H1 (cell line): ENCODE measurements around the gene FAM236B.
"Not testable (repeated sequence)": the region's sequence is repeated elsewhere in the genome, so short reads cannot be mapped to it uniquely, and the experiment has no call there.

Source experiments
- CEBPB ChIP-seq: IDR thresholded peaks from 2 replicates; pipeline ENCODE4 v1.6.1; 2012; ENCODE audit warnings: low read depth, low read length
- GABPA ChIP-seq: IDR thresholded peaks from 2 replicates; pipeline ENCODE4 v1.6.1; 2011; ENCODE audit warnings: mild to moderate bottlenecking, low read length, moderate library complexity, borderline replicate concordance; ENCODE audit not compliant: insufficient read depth
- HDAC2 ChIP-seq, 2 experiments: fragments of 300-600 bp in 1 of 2; sonication (generic) in 1 of 2; IDR thresholded peaks; 2 replicates each; pipeline ENCODE4 v1.6.1; 2011 to 2012; ENCODE audit warnings: low read depth in 2 of 2, low read length in 2 of 2, mild to moderate bottlenecking in 2 of 2, moderate library complexity in 2 of 2, borderline replicate concordance in 1 of 2, inconsistent platforms in 1 of 2
- JUND ChIP-seq: IDR thresholded peaks from 2 replicates; pipeline ENCODE4 v1.6.1; 2011; ENCODE audit warnings: mild to moderate bottlenecking, improper control_type of control experiment, low read length
- POLR2AphosphoS5 ChIP-seq: IDR thresholded peaks from 2 replicates; pipeline ENCODE4 v1.6.1; 2011; ENCODE audit warnings: low read depth, low read length
- RXRA ChIP-seq: IDR thresholded peaks from 2 replicates; pipeline ENCODE4 v1.6.1; 2011; ENCODE audit warnings: low read depth, mild to moderate bottlenecking, low read length, moderate library complexity; ENCODE audit not compliant: insufficient read depth
- SIN3A ChIP-seq, 2 experiments: IDR thresholded peaks in 1 of 2; conservative IDR thresholded peaks in 1 of 2; 2 replicates each; pipeline ENCODE4 v1.6.1; 2011 to 2012; ENCODE audit warnings: low read length in 2 of 2, improper control_type of control experiment in 1 of 2, low read depth in 1 of 2, mild to moderate bottlenecking in 1 of 2
- SP1 ChIP-seq: IDR thresholded peaks from 2 replicates; pipeline ENCODE4 v1.6.1; 2011; ENCODE audit warnings: low read depth, low read length
- SP2 ChIP-seq: IDR thresholded peaks from 2 replicates; pipeline ENCODE4 v1.6.1; 2012; ENCODE audit warnings: mild to moderate bottlenecking, low read length, inconsistent platforms
- SUZ12 ChIP-seq: fragments of 200-600 bp; sonication (generic); IDR thresholded peaks from 2 replicates; pipeline ENCODE4 v1.6.1; 2012; ENCODE audit warnings: mild to moderate bottlenecking, inconsistent platforms, low read length, moderate library complexity, mixed read lengths
- TAF1 ChIP-seq: IDR thresholded peaks from 2 replicates; pipeline ENCODE4 v1.6.1; 2011; ENCODE audit warnings: mild to moderate bottlenecking, low read depth, low read length
- TF ChIP-seq, protein P1 (sequence below), 3 experiments: IDR thresholded peaks; 1 replicate in 2 of 3; 2 replicates in 1 of 3; pipeline versions ENCODE4 v1.5.1 to v1.6.1; 2011; ENCODE audit warnings: low read length in 3 of 3, mild to moderate bottlenecking in 3 of 3, inconsistent platforms in 2 of 3, low read depth in 1 of 3, moderate library complexity in 1 of 3; ENCODE audit not compliant: insufficient read depth in 1 of 3; ENCODE audit errors: control extremely low read depth in 1 of 3
- TF ChIP-seq, protein P2 (sequence below): IDR thresholded peaks from 2 replicates; pipeline ENCODE4 v1.6.1; 2012; ENCODE audit warnings: inconsistent platforms
- TF ChIP-seq, protein P3 (sequence below): IDR thresholded peaks from 2 replicates; pipeline ENCODE4 v1.6.1; 2012; ENCODE audit warnings: low read length, inconsistent platforms

DNA sequence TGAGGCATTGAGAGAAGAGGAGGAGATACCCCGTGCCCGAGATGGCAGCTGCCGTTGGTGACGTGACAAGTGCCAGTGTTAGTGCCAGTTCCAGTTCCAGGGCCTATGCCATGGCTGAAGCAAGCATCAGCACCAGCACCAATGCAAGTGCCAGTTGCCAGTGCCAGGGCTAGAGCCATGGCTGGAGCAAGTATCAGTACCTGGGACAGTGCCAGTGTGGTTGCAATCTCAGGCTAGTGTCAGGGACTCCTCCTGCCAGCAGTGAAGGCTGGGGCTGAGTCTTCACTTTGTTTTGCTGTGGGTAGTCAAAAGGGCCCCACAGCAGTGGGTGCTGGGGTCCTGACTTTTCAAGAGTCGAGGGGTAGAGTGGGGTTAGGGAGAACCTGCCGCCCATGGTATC is 4.3 kb downstream of the FAM236B start:
- TF ChIP-seq, protein P1, sequence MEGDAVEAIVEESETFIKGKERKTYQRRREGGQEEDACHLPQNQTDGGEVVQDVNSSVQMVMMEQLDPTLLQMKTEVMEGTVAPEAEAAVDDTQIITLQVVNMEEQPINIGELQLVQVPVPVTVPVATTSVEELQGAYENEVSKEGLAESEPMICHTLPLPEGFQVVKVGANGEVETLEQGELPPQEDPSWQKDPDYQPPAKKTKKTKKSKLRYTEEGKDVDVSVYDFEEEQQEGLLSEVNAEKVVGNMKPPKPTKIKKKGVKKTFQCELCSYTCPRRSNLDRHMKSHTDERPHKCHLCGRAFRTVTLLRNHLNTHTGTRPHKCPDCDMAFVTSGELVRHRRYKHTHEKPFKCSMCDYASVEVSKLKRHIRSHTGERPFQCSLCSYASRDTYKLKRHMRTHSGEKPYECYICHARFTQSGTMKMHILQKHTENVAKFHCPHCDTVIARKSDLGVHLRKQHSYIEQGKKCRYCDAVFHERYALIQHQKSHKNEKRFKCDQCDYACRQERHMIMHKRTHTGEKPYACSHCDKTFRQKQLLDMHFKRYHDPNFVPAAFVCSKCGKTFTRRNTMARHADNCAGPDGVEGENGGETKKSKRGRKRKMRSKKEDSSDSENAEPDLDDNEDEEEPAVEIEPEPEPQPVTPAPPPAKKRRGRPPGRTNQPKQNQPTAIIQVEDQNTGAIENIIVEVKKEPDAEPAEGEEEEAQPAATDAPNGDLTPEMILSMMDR (IDR thresholded peaks at IDR 0.05; ENCODE audit: control extremely low read depth in 1 of 3, insufficient read depth in 1 of 3, low read depth in 1 of 3, low read length in 3 of 3) = not testable (repeated sequence)
- not testable (repeated sequence) for TF ChIP-seq RXRA; JUND; HDAC2 (IDR thresholded peaks at IDR 0.05; ENCODE audit: borderline replicate concordance in 1 of 2, low read depth in 2 of 2, low read length in 2 of 2); GABPA; SP2; SUZ12; TAF1; CEBPB; POLR2AphosphoS5; SP1; SIN3A (conservative IDR thresholded peaks at IDR 0.05 in 1 of 2, IDR thresholded peaks at IDR 0.05 in 1 of 2; ENCODE audit: low read depth in 1 of 2, low read length in 2 of 2)
- TF ChIP-seq, protein P2, sequence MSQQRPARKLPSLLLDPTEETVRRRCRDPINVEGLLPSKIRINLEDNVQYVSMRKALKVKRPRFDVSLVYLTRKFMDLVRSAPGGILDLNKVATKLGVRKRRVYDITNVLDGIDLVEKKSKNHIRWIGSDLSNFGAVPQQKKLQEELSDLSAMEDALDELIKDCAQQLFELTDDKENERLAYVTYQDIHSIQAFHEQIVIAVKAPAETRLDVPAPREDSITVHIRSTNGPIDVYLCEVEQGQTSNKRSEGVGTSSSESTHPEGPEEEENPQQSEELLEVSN = not testable (repeated sequence)
- TF ChIP-seq, protein P3, sequence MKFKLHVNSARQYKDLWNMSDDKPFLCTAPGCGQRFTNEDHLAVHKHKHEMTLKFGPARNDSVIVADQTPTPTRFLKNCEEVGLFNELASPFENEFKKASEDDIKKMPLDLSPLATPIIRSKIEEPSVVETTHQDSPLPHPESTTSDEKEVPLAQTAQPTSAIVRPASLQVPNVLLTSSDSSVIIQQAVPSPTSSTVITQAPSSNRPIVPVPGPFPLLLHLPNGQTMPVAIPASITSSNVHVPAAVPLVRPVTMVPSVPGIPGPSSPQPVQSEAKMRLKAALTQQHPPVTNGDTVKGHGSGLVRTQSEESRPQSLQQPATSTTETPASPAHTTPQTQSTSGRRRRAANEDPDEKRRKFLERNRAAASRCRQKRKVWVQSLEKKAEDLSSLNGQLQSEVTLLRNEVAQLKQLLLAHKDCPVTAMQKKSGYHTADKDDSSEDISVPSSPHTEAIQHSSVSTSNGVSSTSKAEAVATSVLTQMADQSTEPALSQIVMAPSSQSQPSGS = not testable (repeated sequence)
